Uterus (tissue), 4 donors: Measurements from ENCODE around the gene SRGAP1. TPM values are rescaled to one million over a fixed set of nuclear protein-coding genes. Genes with fewer than 3 reads are reported as not detected.

Source experiments
- DNase-seq, 2 donors: peaks; one replicate each; pipeline ENCODE4 v3.0.0-alpha.2; 2019 to 2020
- H3K27ac ChIP-seq, 2 donors: fragments of 200-600 bp; sonication (generic); 1 replicate in 1 of 2; 2 replicates in 1 of 2; pipeline ENCODE4 v1.5.1; 2016 to 2018
- H3K27me3 ChIP-seq, 2 donors: fragments of 200-600 bp; sonication (generic); one replicate each; pipeline ENCODE4 v1.5.1; 2018 to 2019; ENCODE audit warnings: control low read depth in 1 of 2
- H3K36me3 ChIP-seq, 2 donors: fragments of 200-600 bp; sonication (generic); one replicate each; pipeline ENCODE4 v1.5.1; 2019; ENCODE audit warnings: control low read depth in 1 of 2
- H3K4me1 ChIP-seq, 2 donors: fragments of 200-600 bp; sonication (generic); one replicate each; pipeline ENCODE4 v1.5.1; 2018 to 2019; ENCODE audit warnings: control low read depth in 1 of 2
- H3K4me3 ChIP-seq, 2 donors: fragments of 200-600 bp; sonication (generic); 1 replicate in 1 of 2; 2 replicates in 1 of 2; pipeline ENCODE4 v1.5.1; 2018 to 2019; ENCODE audit warnings: mild to moderate bottlenecking in 1 of 2
- H3K9me3 ChIP-seq, 2 donors: fragments of 200-600 bp; sonication (generic); one replicate each; pipeline ENCODE4 v1.5.1; 2019; ENCODE audit warnings: control low read depth in 1 of 2
- POLR2A ChIP-seq, 2 donors: fragments of 450-650 bp; IDR thresholded peaks; one replicate each; pipeline ENCODE4 v1.6.1; 2016; ENCODE audit warnings: antibody characterized with exemption in 2 of 2, mild to moderate bottlenecking in 1 of 2, moderate library complexity in 1 of 2
- intact Hi-C: fragments of 100-400 bp; cut with DNase I; formaldehyde crosslinking; loops from one replicate; pipeline ENCODE4 v1.15.1; 2023; ENCODE audit warnings: low total_unique reads
- total RNA-seq, 4 donors: library from RNA; depleted of rRNA in 3 of 4; stranded (reverse); fragments of >200 nt in 3 of 4; gene quantifications; one replicate each; pipeline versions ENCODE4 v1.1.0 to v1.2.4, GENCODE V29; 2014 to 2023
- TF ChIP-seq, protein P1 (sequence below), 4 experiments: fragments of 200-600 bp in 2 of 4; fragments of 450-650 bp in 2 of 4; sonication (generic) in 2 of 4; IDR thresholded peaks; one replicate each; pipeline ENCODE4 v1.5.1; 2016 to 2019; ENCODE audit warnings: antibody characterized with exemption in 4 of 4, mild to moderate bottlenecking in 2 of 4, moderate library complexity in 1 of 4
- donor health status: DM: yes; HTN: yes; CAD: no.

SRGAP1 gene
- total RNA-seq, 4 donors from 2014 or later = 10.0 to 23.0 (median 14.8) TPM

DNA sequence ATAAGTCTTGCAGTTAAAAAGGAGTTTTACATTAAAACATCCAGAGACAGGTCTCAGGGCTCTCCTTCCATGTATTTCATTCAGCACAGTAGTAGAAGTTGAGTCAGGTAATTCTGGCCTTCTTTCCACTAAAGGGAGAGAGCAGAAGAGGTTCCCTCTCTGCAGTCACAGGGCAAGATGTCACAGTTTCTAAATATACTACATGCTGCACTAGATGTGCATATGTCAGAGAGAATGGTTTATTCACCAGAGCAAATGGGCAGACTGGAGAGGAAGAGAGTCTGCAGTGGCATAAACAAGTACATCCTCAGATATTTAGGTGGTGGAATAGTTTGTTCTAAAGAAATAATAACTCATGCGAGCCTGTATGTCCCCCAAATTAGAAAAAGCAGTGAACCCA, 245.5 kb downstream of the SRGAP1 start:
- Histone ChIP-seq H3K36me3 (no peaks in the 10 kb centered on the region), H3K4me3 (no peak overlapping the region), H3K9me3 (no peaks in the 10 kb centered on the region), H3K27me3 (no peaks in the 10 kb centered on the region), H3K4me1 (no peaks in the 10 kb centered on the region), H3K27ac (no peak overlapping the region)
- DNase-seq = no peak
- intact Hi-C loops = no loop called here
- TF ChIP-seq POLR2A (IDR thresholded peaks at IDR 0.05) = no peak
- TF ChIP-seq, protein P1, sequence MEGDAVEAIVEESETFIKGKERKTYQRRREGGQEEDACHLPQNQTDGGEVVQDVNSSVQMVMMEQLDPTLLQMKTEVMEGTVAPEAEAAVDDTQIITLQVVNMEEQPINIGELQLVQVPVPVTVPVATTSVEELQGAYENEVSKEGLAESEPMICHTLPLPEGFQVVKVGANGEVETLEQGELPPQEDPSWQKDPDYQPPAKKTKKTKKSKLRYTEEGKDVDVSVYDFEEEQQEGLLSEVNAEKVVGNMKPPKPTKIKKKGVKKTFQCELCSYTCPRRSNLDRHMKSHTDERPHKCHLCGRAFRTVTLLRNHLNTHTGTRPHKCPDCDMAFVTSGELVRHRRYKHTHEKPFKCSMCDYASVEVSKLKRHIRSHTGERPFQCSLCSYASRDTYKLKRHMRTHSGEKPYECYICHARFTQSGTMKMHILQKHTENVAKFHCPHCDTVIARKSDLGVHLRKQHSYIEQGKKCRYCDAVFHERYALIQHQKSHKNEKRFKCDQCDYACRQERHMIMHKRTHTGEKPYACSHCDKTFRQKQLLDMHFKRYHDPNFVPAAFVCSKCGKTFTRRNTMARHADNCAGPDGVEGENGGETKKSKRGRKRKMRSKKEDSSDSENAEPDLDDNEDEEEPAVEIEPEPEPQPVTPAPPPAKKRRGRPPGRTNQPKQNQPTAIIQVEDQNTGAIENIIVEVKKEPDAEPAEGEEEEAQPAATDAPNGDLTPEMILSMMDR (IDR thresholded peaks at IDR 0.05) = no peak

- Histone ChIP-seq H3K9me3 (no peaks in the 10 kb centered on the region), H3K27me3 (no peaks in the 10 kb centered on the region), H3K27ac (no peak overlapping the region), H3K36me3 (no peaks in the 10 kb centered on the region), H3K4me3 (no peak overlapping the region), H3K4me1 (no peaks in the 10 kb centered on the region)
- TF ChIP-seq POLR2A (IDR thresholded peaks at IDR 0.05) = no peak
- TF ChIP-seq, protein P1 (IDR thresholded peaks at IDR 0.05) = no peak
- intact Hi-C loops = no loop called here
- no peak for DNase-seq
Observed at GRCh38 chr12:64091186-64091585, 246.7 kb downstream of the SRGAP1 start.

DNA sequence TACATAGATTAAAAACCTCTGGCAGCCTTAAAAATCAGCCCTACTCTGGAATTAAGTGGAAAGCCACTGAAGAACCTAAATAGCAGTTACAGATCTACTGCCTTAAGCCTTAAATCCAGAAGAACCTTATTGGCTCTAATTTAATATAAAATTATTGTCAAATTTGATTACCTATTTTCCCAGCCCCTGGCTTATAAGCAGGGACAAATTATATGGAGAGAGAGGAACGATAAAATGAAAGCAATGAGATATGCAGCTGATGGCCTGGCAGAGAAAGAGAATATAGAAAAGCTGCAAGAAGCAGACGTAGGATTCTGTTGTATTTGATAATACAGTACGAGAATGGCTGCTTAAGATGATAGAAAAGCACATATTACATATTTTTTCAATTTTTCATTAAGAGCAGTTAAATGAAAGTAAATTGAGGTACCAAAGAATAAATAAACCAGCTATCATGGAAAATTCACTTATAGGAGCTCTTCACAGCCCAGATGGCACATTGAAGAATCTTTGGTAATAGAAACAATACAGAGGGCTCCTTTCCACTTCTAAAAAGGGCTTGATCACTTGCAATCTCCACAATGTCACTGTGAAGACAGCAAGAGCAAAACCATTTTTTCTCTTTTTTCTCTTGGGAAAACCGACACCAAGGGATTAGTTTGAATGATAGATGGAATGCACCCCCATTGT, 248.2 kb downstream of the SRGAP1 start:
- intact Hi-C loops = no loop called here
- H3K4me1 ChIP-seq = no peaks in the 10 kb centered on the region
- no peak for DNase-seq
- no peaks in the 10 kb centered on the region for H3K36me3 ChIP-seq
- TF ChIP-seq POLR2A (IDR thresholded peaks at IDR 0.05) = no peak
- TF ChIP-seq, protein P1 (IDR thresholded peaks at IDR 0.05) = no peak
- H3K27me3 ChIP-seq = no peaks in the 10 kb centered on the region
- H3K27ac ChIP-seq = no peak overlapping the region
- H3K4me3 ChIP-seq = no peak overlapping the region
- H3K9me3 ChIP-seq = no peaks in the 10 kb centered on the region

DNA sequence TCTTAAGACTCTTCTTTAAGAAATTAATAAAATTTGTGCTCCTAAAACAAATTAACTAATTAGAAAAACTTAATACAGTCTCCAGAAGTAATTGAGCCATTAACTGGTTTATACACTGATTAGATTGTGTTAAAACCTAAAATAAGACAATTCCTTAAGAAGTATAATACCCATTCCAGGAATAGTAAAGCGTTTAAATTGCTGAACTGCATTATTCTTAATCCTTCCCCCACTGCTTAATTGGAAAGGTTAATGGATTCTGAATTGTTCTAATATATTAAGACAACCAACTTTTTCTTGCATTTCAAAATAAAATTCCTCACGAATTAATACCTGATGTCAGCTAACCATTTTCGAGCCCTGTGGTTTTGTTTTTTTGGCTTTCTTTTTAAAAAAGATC, 249.2 kb downstream of the SRGAP1 start:
- Histone ChIP-seq H3K4me3 (no peak overlapping the region), H3K27me3 (no peaks in the 10 kb centered on the region), H3K4me1 (no peaks in the 10 kb centered on the region), H3K9me3 (no peaks in the 10 kb centered on the region), H3K27ac (no peak overlapping the region), H3K36me3 (no peaks in the 10 kb centered on the region)
- TF ChIP-seq, protein P1 (IDR thresholded peaks at IDR 0.05) = no peak
- no peak for TF ChIP-seq POLR2A (IDR thresholded peaks at IDR 0.05)
- DNase-seq = no peak
- intact Hi-C loops = no loop called here

DNA sequence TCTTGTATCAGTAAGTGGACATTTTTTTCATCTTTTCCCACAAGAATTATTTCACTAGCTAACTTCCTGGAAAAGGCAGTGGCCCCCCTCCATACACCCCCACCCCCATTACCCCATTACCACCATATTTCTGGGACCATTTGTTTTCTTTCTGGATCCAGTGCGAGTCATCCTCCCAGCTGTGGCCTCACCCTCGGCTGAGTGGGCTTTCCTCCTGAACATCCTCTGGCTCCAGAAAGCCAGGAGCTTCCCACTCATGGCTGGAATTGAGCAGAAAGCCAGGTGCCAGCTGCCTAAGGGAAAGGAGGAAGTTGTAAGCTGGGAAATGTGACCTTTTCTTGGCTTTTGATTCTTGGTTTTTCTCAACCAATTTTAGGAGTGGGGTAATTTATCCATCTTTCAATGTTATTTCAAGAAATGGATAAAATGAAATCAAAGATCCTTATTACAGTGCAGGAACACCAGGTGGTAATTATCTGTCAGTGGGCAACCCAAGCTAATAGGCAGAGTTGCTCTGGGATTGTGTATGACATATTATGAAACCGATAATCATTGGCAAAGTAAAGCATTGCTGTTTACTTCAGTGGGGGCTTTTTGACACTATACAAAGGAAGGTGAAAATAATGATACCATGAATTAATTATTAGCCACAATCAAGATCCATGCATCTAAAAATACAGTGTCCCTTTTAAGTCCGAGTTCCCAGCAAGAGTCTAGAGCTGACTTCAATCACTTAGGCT, 253.0 kb downstream of the SRGAP1 start:
- H3K27ac ChIP-seq = peak overlapping the region; percentile 3 to 68
- DNase-seq = peak in 1 of 2 donors; percentile 36

More for the DNA sequence above, 253.0 kb downstream of the SRGAP1 start:
- H3K9me3 ChIP-seq = no peaks in the 10 kb centered on the region
- H3K4me3 ChIP-seq = no peak overlapping the region
- intact Hi-C loops = no loop called here
- no peaks in the 10 kb centered on the region for H3K36me3 ChIP-seq
- H3K27me3 ChIP-seq = no peaks in the 10 kb centered on the region
- no peak for TF ChIP-seq POLR2A (IDR thresholded peaks at IDR 0.05)
- TF ChIP-seq, protein P1 (IDR thresholded peaks at IDR 0.05) = no peak
- H3K4me1 ChIP-seq = no peaks in the 10 kb centered on the region
